Fibroblast of the aortic adventitia (primary cell): ENCODE results near the gene NKAPD1. TPM values are rescaled to one million over a fixed set of nuclear protein-coding genes. Genes with fewer than 3 reads are reported as not detected.

ENCODE experiments used
- DNase-seq: peaks from one replicate; pipeline ENCODE4 v3.0.0-alpha.2; 2010; ENCODE audit warnings: low read depth
- H3K4me3 ChIP-seq: 2 replicates; pipeline ENCODE4 v1.5.1; 2011; ENCODE audit warnings: low read depth, mild to moderate bottlenecking, control low read depth, low read length, moderate library complexity
- total RNA-seq: library from RNA; depleted of rRNA; stranded (reverse); fragments of >200 nt; gene quantifications from 2 replicates; pipeline ENCODE4 v1.2.3, GENCODE V29; 2012; ENCODE audit warnings: low replicate concordance
- TF ChIP-seq, protein P1 (sequence below): IDR thresholded peaks from 2 replicates; pipeline ENCODE4 v1.5.1; 2011; ENCODE audit warnings: mild to moderate bottlenecking, low read length, control low read depth, inconsistent platforms; ENCODE audit not compliant: insufficient read depth

The NKAPD1 gene
- total RNA-seq, 1 donor: 31.1 TPM

DNA sequence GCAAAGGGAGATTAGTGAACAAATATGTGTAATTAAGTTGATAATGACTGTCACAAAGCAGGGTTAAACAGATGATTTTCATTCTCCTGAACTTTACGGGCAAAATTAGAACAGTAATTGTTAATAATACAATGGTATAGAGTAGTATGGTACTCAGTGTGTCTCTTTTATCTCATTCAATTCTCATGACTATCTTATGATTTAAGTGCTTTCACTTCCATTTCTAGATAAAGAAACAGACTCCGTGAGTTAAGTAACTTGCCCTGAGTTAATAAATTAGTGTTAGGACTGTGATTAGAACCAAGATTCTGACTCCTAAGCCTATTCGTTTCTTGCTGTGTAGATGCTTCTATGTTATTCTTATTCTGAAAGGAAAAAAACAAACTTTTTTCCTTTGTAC is 22.3 kb upstream of the NKAPD1 start:
- TF ChIP-seq, protein P1, sequence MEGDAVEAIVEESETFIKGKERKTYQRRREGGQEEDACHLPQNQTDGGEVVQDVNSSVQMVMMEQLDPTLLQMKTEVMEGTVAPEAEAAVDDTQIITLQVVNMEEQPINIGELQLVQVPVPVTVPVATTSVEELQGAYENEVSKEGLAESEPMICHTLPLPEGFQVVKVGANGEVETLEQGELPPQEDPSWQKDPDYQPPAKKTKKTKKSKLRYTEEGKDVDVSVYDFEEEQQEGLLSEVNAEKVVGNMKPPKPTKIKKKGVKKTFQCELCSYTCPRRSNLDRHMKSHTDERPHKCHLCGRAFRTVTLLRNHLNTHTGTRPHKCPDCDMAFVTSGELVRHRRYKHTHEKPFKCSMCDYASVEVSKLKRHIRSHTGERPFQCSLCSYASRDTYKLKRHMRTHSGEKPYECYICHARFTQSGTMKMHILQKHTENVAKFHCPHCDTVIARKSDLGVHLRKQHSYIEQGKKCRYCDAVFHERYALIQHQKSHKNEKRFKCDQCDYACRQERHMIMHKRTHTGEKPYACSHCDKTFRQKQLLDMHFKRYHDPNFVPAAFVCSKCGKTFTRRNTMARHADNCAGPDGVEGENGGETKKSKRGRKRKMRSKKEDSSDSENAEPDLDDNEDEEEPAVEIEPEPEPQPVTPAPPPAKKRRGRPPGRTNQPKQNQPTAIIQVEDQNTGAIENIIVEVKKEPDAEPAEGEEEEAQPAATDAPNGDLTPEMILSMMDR: no peak
- H3K4me3 ChIP-seq: no peak overlapping the region
- DNase-seq: no peak

DNA sequence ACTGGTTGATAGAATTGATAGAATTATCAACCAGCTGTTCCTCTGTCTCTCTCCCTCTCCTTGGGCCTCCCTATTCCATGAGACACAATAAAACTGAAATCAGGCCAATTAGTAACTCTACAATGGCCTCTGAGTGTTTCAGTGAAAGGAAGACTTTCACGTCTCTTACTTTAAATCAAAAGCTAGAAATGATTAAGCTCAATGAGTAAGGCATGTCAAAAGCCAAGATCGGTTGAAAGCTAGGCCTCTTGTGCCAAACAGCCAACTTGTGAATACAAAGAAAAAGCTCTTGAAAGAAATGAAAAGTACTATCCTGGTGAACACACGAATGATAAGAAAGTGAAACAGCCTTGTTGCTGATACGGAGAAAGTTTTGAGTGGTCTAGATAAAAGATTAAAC is 16.9 kb upstream of the NKAPD1 start:
- TF ChIP-seq, protein P1: no peak
- no peak overlapping the region for H3K4me3 ChIP-seq
- DNase-seq: no peak

DNA sequence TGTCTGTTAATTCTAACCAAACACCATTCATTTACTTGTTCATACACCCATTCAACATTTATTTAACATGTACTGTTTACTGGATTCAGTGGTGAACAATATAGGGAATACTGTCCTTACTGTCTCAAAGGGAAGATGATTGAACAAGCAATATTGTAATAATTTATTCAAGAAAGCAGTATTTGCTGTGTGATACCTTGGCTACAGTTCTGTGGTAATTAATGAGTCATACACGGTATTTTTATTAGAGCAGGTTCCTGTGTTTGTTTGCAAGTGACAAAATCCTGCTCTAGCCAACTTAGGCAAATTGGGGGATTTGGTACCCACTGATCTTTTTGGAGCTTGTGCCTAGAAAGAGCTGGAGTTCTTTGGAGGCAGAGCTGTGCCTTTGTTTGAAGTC is 16.0 kb upstream of the NKAPD1 start:
- DNase-seq: no peak
- TF ChIP-seq, protein P1: no peak
- H3K4me3 ChIP-seq: no peak overlapping the region

DNA sequence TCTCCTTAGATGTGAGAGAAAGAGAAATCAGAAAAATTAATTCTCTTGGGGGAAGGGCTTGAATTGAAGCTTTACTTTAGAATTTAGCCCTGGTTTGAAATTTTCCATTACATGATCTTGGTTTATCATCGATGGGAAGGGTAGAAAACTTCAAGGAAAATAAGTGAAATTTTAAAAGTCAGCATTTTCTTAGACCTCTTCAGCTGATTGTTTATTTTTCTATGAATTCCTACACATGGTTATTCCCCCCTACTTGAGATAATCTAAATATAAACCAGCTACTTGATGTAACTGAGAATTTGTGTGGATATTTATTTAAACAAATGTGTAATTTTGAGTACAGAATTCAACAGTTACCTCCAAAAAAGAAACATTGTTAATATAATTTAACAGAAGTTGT is 11.2 kb upstream of the NKAPD1 start:
- no peak for DNase-seq
- TF ChIP-seq, protein P1: no peak
- no peak overlapping the region for H3K4me3 ChIP-seq

DNA sequence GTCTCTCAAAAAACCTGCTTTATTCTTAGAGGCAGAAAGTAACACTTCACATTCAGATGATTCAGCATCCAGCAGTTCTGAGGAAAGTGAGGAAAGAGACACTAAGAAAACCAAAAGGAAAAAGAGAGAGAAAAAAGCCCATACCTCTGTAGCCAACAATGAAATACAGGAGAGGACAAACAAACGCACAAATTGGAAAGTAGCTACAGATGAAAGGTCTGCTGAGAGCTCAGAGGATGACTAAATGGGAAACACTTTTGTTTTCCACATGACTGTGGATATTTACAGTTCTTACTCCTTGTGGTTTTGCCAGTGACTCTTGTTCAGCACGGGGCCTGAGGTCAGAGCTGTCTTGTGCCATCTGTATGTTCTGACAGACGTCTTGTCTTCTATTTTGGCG is 8.6 kb downstream of the NKAPD1 start:
- H3K4me3 ChIP-seq: no peak overlapping the region
- DNase-seq: no peak
- TF ChIP-seq, protein P1: no peak

DNA sequence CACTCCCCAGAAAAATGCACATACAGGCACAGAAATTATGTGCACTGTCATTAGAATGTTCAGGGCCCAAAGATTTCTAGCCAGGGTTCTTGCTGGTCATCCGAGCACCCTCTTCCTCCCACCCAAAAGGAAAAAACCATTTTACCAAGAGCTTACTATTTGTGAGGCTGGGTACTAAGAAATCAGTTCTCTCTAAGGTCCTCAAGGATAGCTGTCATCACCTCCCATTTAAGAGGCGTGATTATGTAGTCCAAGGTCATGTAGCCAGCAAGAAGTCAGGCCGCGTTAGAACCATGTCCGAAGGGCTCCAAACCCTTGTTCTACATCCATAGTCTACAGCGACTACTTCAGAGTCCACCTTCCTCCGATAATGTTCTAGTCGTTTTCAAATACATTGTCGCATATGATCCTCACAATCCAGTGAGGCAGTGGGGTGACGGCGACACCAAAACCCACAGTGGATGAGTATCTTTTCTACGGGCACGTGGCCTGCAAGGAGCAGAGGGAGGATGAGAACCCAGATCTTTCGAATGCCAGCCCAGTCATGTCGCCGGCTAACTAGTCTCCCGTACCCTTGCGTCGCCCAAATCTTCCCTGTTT is 11.8 kb downstream of the NKAPD1 start:
- TF ChIP-seq, protein P1: no peak
- H3K4me3 ChIP-seq: peak overlapping the region; percentile 100
- no peak for DNase-seq

DNA sequence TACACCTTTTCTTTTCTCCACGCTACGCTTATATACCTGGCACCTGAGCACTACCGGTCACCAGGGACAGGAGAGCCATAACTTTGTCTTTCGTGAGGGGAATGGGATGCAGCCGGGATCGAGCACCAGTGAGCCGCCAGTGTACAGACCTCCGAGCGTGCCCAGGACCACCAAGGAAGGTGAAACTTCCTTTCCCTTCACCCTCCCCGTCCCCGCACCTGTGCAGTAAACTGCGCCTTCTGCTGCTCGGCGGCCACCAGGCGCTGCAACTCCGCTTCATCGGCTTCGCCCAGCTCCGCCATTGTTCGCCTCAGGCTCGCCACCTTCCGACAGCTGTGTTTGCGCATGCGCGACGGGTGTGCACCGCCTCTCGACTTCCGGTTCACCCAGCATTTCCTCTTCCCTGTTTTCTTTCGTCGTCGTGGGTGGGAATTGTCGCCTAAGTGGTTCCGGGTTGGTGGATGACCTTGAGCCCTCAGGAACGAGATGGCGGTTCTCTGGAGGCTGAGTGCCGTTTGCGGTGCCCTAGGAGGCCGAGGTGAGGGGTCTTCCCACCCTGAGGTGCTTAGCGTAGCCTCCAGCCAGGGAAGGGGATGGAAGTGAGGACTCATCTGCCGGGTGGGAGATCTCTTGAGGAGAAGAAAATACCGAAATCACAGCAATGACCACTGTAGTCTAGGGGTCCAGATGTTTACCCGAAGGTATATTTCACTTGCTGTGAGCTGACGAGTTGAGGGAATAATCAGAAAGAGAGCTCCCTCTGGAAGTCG is 12.5 kb downstream of the NKAPD1 start, which contains the start of the genes SDHD and TIMM8B:
Gene SDHD, plus strand, starts transcription at position 452 of the 770 bp plus-strand sequence. Its CDS starts 35 bp downstream, at position 487.
Gene TIMM8B, minus strand, starts transcription at position 335 of the 770 bp plus-strand sequence. Its CDS starts 33 bp downstream, at position 302.
- H3K4me3 ChIP-seq: peak within 1 kb of the TSS; percentile 100
- DNase-seq: peak; percentile 97
- TF ChIP-seq, protein P1: peak; percentile 43
